A172 (cell line): ENCODE data around the gene IL1RAPL2. TPM values are rescaled to one million over a fixed set of nuclear protein-coding genes. Genes with fewer than 3 reads are reported as not detected.
"Not testable (repeated sequence)": the region's sequence is repeated elsewhere in the genome, so short reads cannot be mapped to it uniquely, and the experiment has no call there.

Experiments used
- DNase-seq: peaks from one replicate; pipeline ENCODE4 v3.0.0-alpha.2; 2015; ENCODE audit warnings: low spot score
- total RNA-seq: library from RNA; depleted of rRNA; stranded (reverse); fragments of >200 nt; shearing (Covaris generic); gene quantifications from 2 replicates; pipeline ENCODE4 v1.2.3, GENCODE V29; 2014

Gene IL1RAPL2
- total RNA-seq, 1 experiment from 2014 or later, result not detected

DNA sequence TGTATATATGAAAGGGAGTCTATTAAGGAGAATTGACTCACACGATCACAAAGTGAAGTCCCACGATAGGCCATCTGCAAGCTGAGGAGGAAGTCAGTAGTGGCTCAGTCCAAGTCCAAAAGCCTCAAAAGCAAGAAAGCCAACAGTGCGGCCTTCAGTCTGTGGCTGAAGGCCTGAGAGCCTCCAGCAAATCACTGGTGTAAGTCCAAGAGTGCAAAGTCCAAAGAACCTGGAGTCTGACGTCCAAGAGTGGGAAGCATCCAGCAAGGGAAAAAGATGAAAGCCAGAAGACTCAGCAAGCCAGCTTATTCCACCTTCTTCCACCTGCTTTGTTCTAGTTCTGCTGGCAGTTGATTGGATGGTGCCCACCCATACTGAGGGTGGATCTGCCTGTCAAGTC lies 104.1 kb downstream of the IL1RAPL2 start:
- no peak for DNase-seq

GRCh38 chrX:104677517-104677916 lies 111.5 kb downstream of the IL1RAPL2 start:
- DNase-seq, result not testable (repeated sequence)

GRCh38 chrX:104679175-104679574 lies 113.2 kb downstream of the IL1RAPL2 start:
- DNase-seq, result no peak

GRCh38 chrX:104681214-104681613 lies 115.2 kb downstream of the IL1RAPL2 start:
- no peak for DNase-seq

DNA sequence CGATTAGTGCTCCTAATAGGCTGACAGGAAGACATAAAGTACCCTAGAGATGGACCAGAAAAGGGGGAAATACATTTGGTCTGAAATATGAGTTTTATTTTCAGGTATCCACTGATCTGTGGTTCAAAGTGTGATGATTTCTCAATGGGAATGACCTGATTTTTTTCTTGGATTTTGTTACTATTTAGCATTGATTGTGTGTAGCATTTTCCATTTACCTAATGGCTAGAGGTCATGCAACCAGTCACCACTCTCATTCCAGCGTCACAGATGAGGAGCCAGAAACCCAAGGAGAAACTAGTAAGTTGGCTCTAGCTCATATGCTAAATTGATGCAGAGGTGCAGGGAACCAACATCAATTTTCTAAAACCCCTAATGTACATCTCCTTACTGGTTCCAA lies 118.1 kb downstream of the IL1RAPL2 start:
- no peak for DNase-seq

DNA sequence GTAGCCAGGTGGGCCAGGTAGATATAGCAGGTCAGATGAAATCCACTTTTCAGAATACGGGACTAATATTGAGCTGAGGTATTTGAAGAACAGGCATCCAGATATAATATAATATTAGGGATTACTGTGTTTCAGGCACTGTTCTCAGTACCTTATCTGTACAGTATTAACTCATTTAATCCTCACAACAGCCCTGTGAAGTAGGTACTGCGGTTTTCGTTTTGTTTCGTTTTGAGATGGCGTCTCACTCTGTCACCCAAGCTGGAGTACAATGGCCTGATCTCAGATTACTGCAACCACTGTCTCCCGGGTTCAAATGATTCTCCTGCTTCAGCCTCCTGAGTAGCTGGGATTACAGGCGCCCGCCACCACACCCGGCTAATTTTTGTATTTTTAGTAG lies 129.6 kb downstream of the IL1RAPL2 start:
- no peak for DNase-seq

DNA sequence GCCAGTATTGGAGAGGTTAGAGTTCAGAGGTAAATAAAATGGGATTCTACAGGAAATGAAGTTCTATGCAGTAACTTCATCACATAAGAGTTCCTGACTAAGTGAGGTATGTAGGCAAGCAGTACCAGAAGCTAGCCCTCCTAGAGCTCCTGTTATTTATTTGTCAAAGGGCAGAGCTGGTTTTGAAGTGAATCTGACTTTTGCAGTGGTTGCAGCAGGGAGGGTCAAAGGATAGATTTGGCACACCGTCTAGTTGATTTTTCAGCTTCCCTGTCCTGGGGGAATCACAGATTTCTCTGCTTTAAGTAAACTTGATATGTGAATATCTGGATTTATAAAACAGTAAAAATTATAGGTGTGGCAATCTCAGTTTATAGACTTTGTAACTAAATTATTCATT lies 130.7 kb downstream of the IL1RAPL2 start:
- no peak for DNase-seq

- DNase-seq, result no peak
Measured at GRCh38 chrX:104697294-104697693, 131.3 kb downstream of the IL1RAPL2 start.

- no peak for DNase-seq
Measured at GRCh38 chrX:104707042-104707441, 141.0 kb downstream of the IL1RAPL2 start.

DNA sequence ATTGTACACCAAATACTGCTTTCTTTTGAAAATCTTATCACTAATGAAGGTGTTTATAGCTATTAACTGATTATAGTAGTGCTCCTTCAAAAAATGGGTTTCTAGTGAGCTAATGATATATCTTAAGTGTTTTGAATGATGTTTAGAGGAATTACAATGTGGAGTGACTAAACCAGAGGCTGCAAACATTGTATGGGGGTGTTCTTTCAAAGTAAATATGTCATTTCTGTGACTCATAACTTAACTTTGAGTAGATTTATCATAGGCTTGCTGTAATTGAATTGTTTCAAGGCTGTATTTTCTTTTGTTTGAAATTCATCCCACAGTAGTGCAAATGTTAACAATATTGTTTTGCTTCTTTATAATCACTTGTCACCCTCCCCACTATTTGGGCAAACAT lies 141.6 kb downstream of the IL1RAPL2 start:
- no peak for DNase-seq

- no peak for DNase-seq
Measured at GRCh38 chrX:104712515-104712914, 146.5 kb downstream of the IL1RAPL2 start.

- no peak for DNase-seq
Measured at GRCh38 chrX:104721854-104722253, 155.9 kb downstream of the IL1RAPL2 start.

- no peak for DNase-seq
Measured at GRCh38 chrX:104728456-104728855, 162.5 kb downstream of the IL1RAPL2 start.

- DNase-seq, result no peak
Measured at GRCh38 chrX:104742355-104742754, 176.4 kb downstream of the IL1RAPL2 start.

DNA sequence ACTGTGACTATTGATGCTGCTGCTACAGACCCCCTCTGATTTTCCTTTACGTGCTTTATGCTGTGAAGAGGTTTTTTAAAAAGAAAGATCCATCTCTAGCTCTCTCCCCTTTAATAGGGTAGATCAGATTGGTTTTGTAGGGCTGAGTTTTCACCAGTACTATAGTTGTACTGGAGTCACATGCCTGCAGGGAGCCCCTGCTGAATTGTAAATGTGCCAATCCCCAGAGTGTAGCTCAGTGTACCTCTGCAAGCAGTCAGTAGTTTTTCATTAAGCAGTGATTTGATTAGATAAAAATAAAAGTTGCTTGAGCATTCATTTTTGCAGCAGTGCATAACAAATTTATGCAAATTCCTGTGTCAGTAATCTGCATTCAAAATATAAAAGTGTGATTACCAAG lies 179.2 kb downstream of the IL1RAPL2 start:
- DNase-seq, result no peak

- DNase-seq, result no peak
Measured at GRCh38 chrX:104749951-104750610, 184.1 kb downstream of the IL1RAPL2 start.

- DNase-seq, result no peak
Measured at GRCh38 chrX:104762641-104763040, 196.6 kb downstream of the IL1RAPL2 start.

DNA sequence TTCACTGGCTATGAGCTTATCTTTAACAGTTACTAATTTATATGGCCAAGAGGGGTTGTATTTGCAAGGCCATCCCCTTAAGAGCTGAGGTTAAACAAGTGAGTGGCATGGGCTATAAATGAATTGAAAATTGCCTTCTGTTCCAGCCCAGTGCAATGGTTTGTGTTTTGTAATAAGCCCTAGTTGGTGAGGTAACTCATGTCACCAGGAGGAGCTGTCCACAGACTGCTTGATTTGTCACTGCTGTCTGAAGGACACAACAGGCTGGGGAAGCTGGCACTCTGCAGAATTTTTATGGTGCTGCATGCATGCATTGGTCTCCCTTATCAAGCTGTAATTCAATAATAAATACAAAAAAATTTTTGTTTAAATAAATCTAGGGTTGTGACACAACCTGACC lies 223.8 kb downstream of the IL1RAPL2 start:
- DNase-seq, result no peak

DNA sequence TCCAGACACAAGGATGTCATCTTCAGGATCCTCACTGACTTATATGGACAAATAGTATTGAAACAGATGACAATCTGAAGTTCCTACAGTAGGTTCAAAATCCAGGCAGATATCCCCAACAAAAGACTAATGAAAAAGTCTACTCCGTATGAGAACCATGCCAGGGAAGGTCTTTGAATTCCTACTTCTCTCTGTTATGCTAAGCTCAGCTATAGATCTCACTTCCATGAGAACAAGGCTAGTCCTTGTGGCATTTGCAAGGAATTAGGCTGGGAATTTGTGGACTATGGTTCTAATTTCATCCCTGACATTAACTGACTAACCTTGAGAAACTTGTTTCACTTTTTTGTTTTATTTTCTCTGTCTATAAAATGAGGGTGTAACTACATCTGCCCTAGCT lies 229.8 kb downstream of the IL1RAPL2 start:
- DNase-seq, result no peak

- no peak for DNase-seq
Measured at GRCh38 chrX:104803219-104803618, 237.2 kb downstream of the IL1RAPL2 start.

- no peak for DNase-seq
Measured at GRCh38 chrX:104806346-104806745, 240.3 kb downstream of the IL1RAPL2 start.

GRCh38 chrX:104833401-104833800 lies 267.4 kb downstream of the IL1RAPL2 start:
- no peak for DNase-seq

DNA sequence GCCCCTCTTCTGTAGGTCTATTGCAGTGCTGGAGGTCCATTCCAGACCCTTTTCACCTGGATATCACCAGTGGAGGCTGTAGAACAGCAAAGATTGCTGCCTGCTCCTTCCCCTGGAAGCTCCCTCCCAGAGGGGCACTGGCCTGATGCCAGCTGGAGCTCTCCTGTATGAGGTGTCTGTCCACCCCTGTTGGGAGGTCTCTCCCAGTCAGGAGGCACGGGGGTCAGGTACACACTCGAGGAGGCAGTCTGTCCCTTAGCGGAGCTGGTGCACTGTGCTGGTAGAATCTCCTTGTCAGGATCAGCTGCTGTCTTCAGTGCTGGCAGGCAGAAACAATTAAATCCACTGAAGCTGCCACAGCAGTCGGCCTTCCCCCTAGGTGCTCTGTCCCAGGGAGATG lies 276.6 kb downstream of the IL1RAPL2 start:
- DNase-seq, result no peak

DNA sequence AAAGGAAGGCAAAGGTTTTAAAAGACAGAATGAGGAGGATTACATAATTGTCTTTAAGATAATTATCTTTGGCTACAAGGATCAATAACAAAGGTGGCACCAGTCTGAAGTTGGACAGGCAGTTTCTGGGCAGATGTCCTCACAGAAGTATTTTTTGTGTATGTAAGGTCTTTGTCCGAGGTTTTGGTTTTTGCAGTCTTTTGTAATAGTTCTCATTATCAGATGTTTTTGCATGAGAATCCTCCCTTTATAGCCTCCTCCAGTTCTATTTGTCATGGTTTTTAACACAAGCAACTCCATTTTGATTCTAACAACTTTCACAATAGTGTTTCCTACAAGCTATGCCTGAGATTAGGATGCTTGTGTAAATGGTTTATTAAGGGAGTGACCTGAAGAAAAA lies 286.2 kb downstream of the IL1RAPL2 start:
- DNase-seq, result no peak
